Measurements from ENCODE around the gene RNPEPL1. TPM values are rescaled to one million over a fixed set of nuclear protein-coding genes. Genes with fewer than 3 reads are reported as not detected.

Gene RNPEPL1
- total RNA-seq, 1 experiment from 2014 or later = 25.8 TPM

DNA sequence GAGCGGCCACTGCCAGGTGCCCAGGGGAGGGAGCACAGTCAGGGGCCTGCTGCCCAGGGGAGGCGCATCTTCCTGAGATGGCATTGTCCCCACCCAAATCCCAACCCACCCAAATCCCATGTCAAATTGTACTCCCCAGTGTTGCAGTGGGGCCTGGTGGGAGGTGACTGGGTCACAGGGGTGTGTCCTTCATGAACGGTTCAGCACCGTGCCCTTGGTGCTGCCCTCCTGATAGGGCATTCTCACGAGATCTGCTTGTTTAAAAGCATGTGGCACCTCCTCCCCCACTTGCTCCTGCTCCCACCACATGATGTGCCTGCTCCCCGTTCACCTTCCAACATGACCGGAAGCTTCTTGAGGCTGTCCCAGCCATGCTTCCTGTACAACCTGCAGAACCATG, 38.1 kb upstream of the RNPEPL1 start:
- Histone ChIP-seq H3K9ac (ENCODE audit: low read length) (no peak overlapping the region), H3K27ac (ENCODE audit: low read length) (no peak overlapping the region), H3K27me3 (ENCODE audit: low read length) (no peaks in the 10 kb centered on the region), H3K4me1 (ENCODE audit: insufficient read depth, low read length) (no peaks in the 10 kb centered on the region), H3F3A (ENCODE audit: low read length, unreplicated experiment) (no peaks in the 10 kb centered on the region), H3K9me2 (replicated peaks; ENCODE audit: low read length) (no peaks in the 10 kb centered on the region), H3K9me3 (ENCODE audit: low read length) (peaks cover 14% of the 10 kb centered on the region), H4K20me1 (ENCODE audit: low read length) (no peaks in the 10 kb centered on the region), H3K79me2 (ENCODE audit: low read length) (no peaks in the 10 kb centered on the region), H3K4me2 (ENCODE audit: low read length) (no peak overlapping the region), H2AFZ (ENCODE audit: low read length) (no peak overlapping the region), H3K4me3 (ENCODE audit: low read length) (no peak overlapping the region), H3K36me3 (ENCODE audit: low read depth, low read length) (peaks cover 34% of the 10 kb centered on the region)
- CTCF ChIA-PET = no interaction called here
- ATAC-seq (no peak), DNase-seq (no peak)
- POLR2A ChIA-PET (ENCODE audit: unreplicated experiment) = no interaction called here
- intact Hi-C loops (cut with micrococcal nuclease) = no loop called here
- BruUV-seq (replicated peaks) = no TSS peak
- TF ChIP-seq CTCF (conservative IDR thresholded peaks at IDR 0.05; ENCODE audit: low read depth, low read length) (no peak), EZH2 (IDR thresholded peaks at IDR 0.05; ENCODE audit: low read length, unreplicated experiment) (no peak), EZH2phosphoT487 (IDR thresholded peaks at IDR 0.05; ENCODE audit: borderline replicate concordance, low read length) (no peak)

- no peaks in the 10 kb centered on the region for H3K9me2 ChIP-seq (replicated peaks; ENCODE audit: low read length)
- no peaks in the 10 kb centered on the region for H3K27me3 ChIP-seq (ENCODE audit: low read length)
Observed at GRCh38 chr2:240531038-240531437, 37.2 kb upstream of the RNPEPL1 start.

More at GRCh38 chr2:240531038-240531437, 37.2 kb upstream of the RNPEPL1 start:
- Histone ChIP-seq H3K9ac (ENCODE audit: low read length) (no peak overlapping the region), H3K79me2 (ENCODE audit: low read length) (no peaks in the 10 kb centered on the region), H3K4me1 (ENCODE audit: insufficient read depth, low read length) (no peaks in the 10 kb centered on the region), H3K27ac (ENCODE audit: low read length) (no peak overlapping the region), H3K9me3 (ENCODE audit: low read length) (peaks cover 9% of the 10 kb centered on the region), H4K20me1 (ENCODE audit: low read length) (no peaks in the 10 kb centered on the region), H3K4me2 (ENCODE audit: low read length) (no peak overlapping the region), H3F3A (ENCODE audit: low read length, unreplicated experiment) (no peaks in the 10 kb centered on the region), H3K4me3 (ENCODE audit: low read length) (no peak overlapping the region), H2AFZ (ENCODE audit: low read length) (no peak overlapping the region), H3K36me3 (ENCODE audit: low read depth, low read length) (peaks cover 26% of the 10 kb centered on the region)
- ATAC-seq (no peak), DNase-seq (no peak)
- ChIA-PET POLR2A (ENCODE audit: unreplicated experiment) (no interaction called here), CTCF (no interaction called here)
- no TSS peak for BruUV-seq (replicated peaks)
- intact Hi-C loops (cut with micrococcal nuclease) = no loop called here
- no peak for TF ChIP-seq EZH2 (IDR thresholded peaks at IDR 0.05; ENCODE audit: low read length, unreplicated experiment)
- TF ChIP-seq CTCF (conservative IDR thresholded peaks at IDR 0.05; ENCODE audit: low read depth, low read length) = no peak
- TF ChIP-seq EZH2phosphoT487 (IDR thresholded peaks at IDR 0.05; ENCODE audit: borderline replicate concordance, low read length) = no peak

All from PC-3 (cell line).